HepG2 (cell line): ENCODE results near the gene ATP5MG. TPM values are rescaled to one million over a fixed set of nuclear protein-coding genes. Genes with fewer than 3 reads are reported as not detected.
A peak's percentile ranks its signal among the peaks of the same experiment; 100 is the strongest.

Experiments
- ERF ChIP-seq: IDR thresholded peaks from 2 replicates; pipeline ENCODE4 v1.6.1; 2018; ENCODE audit warnings: missing biosample characterization, missing genetic modification reagents
- FOSL1 ChIP-seq: sonication (generic); formaldehyde crosslinking; IDR thresholded peaks from 2 replicates; pipeline ENCODE4 v1.9.0; 2021; ENCODE audit warnings: missing genetic modification reagents, borderline replicate concordance
- GATAD1 ChIP-seq: IDR thresholded peaks from 2 replicates; pipeline ENCODE4 v1.6.1; 2016; ENCODE audit warnings: missing genetic modification reagents, missing compliant biosample characterization
- HOXD1 ChIP-seq: sonication (generic); formaldehyde crosslinking; IDR thresholded peaks from 2 replicates; pipeline ENCODE4 v1.5.0; 2020; ENCODE audit warnings: missing genetic modification reagents
- IKZF1 ChIP-seq: fragments of 450-650 bp; IDR thresholded peaks from 2 replicates; pipeline ENCODE4 v1.7.1; 2016
- KLF15 ChIP-seq: sonication (generic); formaldehyde crosslinking; IDR thresholded peaks from 2 replicates; pipeline ENCODE4 v1.8.1; 2023; ENCODE audit warnings: borderline replicate concordance, mild to moderate bottlenecking, inconsistent platforms, missing genetic modification reagents, mixed read lengths
- MLXIP ChIP-seq: sonication (generic); formaldehyde crosslinking; IDR thresholded peaks from 2 replicates; pipeline ENCODE4 v1.9.0; 2021; ENCODE audit warnings: missing genetic modification reagents, borderline replicate concordance
- NFKBIZ ChIP-seq: IDR thresholded peaks from 2 replicates; pipeline ENCODE4 v1.6.1; 2018; ENCODE audit warnings: missing genetic modification reagents, missing compliant biosample characterization
- NFYB ChIP-seq: sonication (generic); formaldehyde crosslinking; IDR thresholded peaks from 2 replicates; pipeline ENCODE4 v1.4.0; 2020; ENCODE audit warnings: missing genetic modification reagents
- RELA ChIP-seq: sonication (generic); formaldehyde crosslinking; IDR thresholded peaks from 2 replicates; pipeline ENCODE4 v1.4.0; 2020; ENCODE audit warnings: missing genetic modification reagents
- RFX5 ChIP-seq: IDR thresholded peaks from 2 replicates; pipeline ENCODE4 v1.6.1; 2011; ENCODE audit warnings: low read depth, low read length, improper control_type of control experiment
- SP5 ChIP-seq: IDR thresholded peaks from 2 replicates; pipeline ENCODE4 v1.6.1; 2016; ENCODE audit warnings: low read depth, borderline replicate concordance
- SRY ChIP-seq: sonication (generic); formaldehyde crosslinking; IDR thresholded peaks from 2 replicates; pipeline ENCODE4 v1.8.0; 2022; ENCODE audit warnings: mild to moderate bottlenecking, missing genetic modification reagents
- ZFP90 ChIP-seq: sonication (generic); formaldehyde crosslinking; IDR thresholded peaks from 2 replicates; pipeline ENCODE4 v1.8.0; 2022; ENCODE audit warnings: missing genetic modification reagents, mild to moderate bottlenecking, inconsistent platforms, borderline replicate concordance
- ZNF251 ChIP-seq: sonication (generic); formaldehyde crosslinking; IDR thresholded peaks from 2 replicates; pipeline ENCODE4 v1.9.0; 2021; ENCODE audit warnings: mild to moderate bottlenecking, missing genetic modification reagents
- ZNF281 ChIP-seq: sonication (generic); formaldehyde crosslinking; IDR thresholded peaks from 2 replicates; pipeline ENCODE4 v1.4.0; 2020; ENCODE audit warnings: missing genetic modification reagents, borderline replicate concordance
- ZNF296 ChIP-seq: sonication (generic); formaldehyde crosslinking; conservative IDR thresholded peaks from 2 replicates; pipeline ENCODE4 v1.5.0; 2020; ENCODE audit warnings: mild to moderate bottlenecking, missing genetic modification reagents
- ZNF430 ChIP-seq: sonication (generic); formaldehyde crosslinking; IDR thresholded peaks from 2 replicates; pipeline ENCODE4 v1.9.0; 2021; ENCODE audit warnings: mild to moderate bottlenecking, missing genetic modification reagents
- ZNF709 ChIP-seq: sonication (generic); formaldehyde crosslinking; IDR thresholded peaks from 2 replicates; pipeline ENCODE4 v1.5.0; 2020; ENCODE audit warnings: mild to moderate bottlenecking, missing genetic modification reagents
- ZNF746 ChIP-seq: sonication (generic); formaldehyde crosslinking; IDR thresholded peaks from 2 replicates; pipeline ENCODE4 v1.8.0; 2022; ENCODE audit warnings: mild to moderate bottlenecking, missing genetic modification reagents
- polyA plus RNA-seq, 8 experiments: library from polyadenylated mRNA; depleted of rRNA in 3 of 8; stranded (reverse) in 7 of 8; unstranded in 1 of 8; fragments of >200 nt; fragmentation: Illumina TruSeq in 4 of 8; extraction: Trizol in 4 of 8; gene quantifications; 2 replicates each; pipeline versions ENCODE4 v1.2.1 to v1.2.3, GENCODE V29; 2011 to 2016; ENCODE audit warnings: low read depth in 4 of 8, missing spikeins in 1 of 8, mixed read lengths in 1 of 8; ENCODE audit not compliant: insufficient read depth in 1 of 8
- total RNA-seq, 5 experiments: library from RNA; depleted of rRNA; stranded (reverse); fragments of >200 nt; fragmentation: Illumina TruSeq; extraction: Trizol; gene quantifications; 2 replicates each; pipeline ENCODE4 v1.2.3, GENCODE V29; 2016; ENCODE audit warnings: low read depth in 1 of 5
- TF ChIP-seq, protein P1 (sequence below): sonication (generic); formaldehyde crosslinking; IDR thresholded peaks from 2 replicates; pipeline ENCODE4 v1.5.0; 2020; ENCODE audit warnings: mild to moderate bottlenecking, missing genetic modification reagents
- TF ChIP-seq, protein P2 (sequence below): sonication (generic); formaldehyde crosslinking; IDR thresholded peaks from 2 replicates; pipeline ENCODE4 v1.4.0; 2020; ENCODE audit warnings: missing genetic modification reagents, mild to moderate bottlenecking, borderline replicate concordance

The ATP5MG gene
- total and polyA plus RNA-seq, 2 of the 13 experiments (the other 11 are each of a cell fraction or from before 2014, with no cell fraction given): 260 to 320 TPM

- TF ChIP-seq, protein P1, sequence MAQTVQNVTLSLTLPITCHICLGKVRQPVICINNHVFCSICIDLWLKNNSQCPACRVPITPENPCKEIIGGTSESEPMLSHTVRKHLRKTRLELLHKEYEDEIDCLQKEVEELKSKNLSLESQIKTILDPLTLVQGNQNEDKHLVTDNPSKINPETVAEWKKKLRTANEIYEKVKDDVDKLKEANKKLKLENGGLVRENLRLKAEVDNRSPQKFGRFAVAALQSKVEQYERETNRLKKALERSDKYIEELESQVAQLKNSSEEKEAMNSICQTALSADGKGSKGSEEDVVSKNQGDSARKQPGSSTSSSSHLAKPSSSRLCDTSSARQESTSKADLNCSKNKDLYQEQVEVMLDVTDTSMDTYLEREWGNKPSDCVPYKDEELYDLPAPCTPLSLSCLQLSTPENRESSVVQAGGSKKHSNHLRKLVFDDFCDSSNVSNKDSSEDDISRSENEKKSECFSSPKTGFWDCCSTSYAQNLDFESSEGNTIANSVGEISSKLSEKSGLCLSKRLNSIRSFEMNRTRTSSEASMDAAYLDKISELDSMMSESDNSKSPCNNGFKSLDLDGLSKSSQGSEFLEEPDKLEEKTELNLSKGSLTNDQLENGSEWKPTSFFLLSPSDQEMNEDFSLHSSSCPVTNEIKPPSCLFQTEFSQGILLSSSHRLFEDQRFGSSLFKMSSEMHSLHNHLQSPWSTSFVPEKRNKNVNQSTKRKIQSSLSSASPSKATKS (CRISPR knock-in tag): no peak
- TF ChIP-seq ZNF709 (CRISPR knock-in tag) (no peak), ZFP90 (CRISPR knock-in tag) (no peak), NFYB (CRISPR knock-in tag) (no peak; the same call in 1 of the 2 replicates), ZNF296 (CRISPR knock-in tag) (no peak), ZNF746 (CRISPR knock-in tag) (no peak), MLXIP (CRISPR knock-in tag) (no peak), ZNF281 (CRISPR knock-in tag) (no peak), HOXD1 (CRISPR knock-in tag) (no peak), RFX5 (no peak), ZNF430 (peak; percentile 42; the same call in 1 of the 2 replicates), ERF (CRISPR knock-in tag) (no peak), KLF15 (no peak), FOSL1 (CRISPR knock-in tag) (no peak), SRY (CRISPR knock-in tag) (peak; percentile 62; the same call in 1 of the 2 replicates), IKZF1 (no peak), GATAD1 (CRISPR knock-in tag) (peak; percentile 91), NFKBIZ (CRISPR knock-in tag) (no peak), ZNF251 (no peak), SP5 (no peak), RELA (CRISPR knock-in tag) (no peak)
- TF ChIP-seq, protein P2, sequence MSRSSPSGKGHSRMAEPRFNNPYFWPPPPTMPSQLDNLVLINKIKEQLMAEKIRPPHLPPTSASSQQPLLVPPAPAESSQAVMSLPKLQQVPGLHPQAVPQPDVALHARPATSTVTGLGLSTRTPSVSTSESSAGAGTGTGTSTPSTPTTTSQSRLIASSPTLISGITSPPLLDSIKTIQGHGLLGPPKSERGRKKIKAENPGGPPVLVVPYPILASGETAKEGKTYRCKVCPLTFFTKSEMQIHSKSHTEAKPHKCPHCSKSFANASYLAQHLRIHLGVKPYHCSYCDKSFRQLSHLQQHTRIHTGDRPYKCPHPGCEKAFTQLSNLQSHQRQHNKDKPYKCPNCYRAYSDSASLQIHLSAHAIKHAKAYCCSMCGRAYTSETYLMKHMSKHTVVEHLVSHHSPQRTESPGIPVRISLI (CRISPR knock-in tag): no peak
Observed at GRCh38 chr11:118401151-118401879, at the start of gene ATP5MG (continued).
